ENCODE results near the gene HSH2D. TPM values are rescaled to one million over a fixed set of nuclear protein-coding genes. Genes with fewer than 3 reads are reported as not detected.
"Not testable (repeated sequence)": the region's sequence is repeated elsewhere in the genome, so short reads cannot be mapped to it uniquely, and the experiment has no call there.

HSH2D gene
- total RNA-seq, 6 experiments from 2014 or later: not detected

- no peak overlapping the region for H3K27ac Mint-ChIP-seq
- H3K27me3 Mint-ChIP-seq (ENCODE audit: insufficient read depth): peaks cover 4% of the 10 kb centered on the region; the same call in 1 of the 2 replicates
- H3K4me1 Mint-ChIP-seq (ENCODE audit: low read depth): peaks cover 8% of the 10 kb centered on the region; the same call in 1 of the 2 replicates
- no peaks in the 10 kb centered on the region for H3K9me3 Mint-ChIP-seq
- no peaks in the 10 kb centered on the region for H3K36me3 Mint-ChIP-seq (ENCODE audit: low read depth)
- DNase-seq: no peak
- no peak overlapping the region for H3K4me3 Mint-ChIP-seq
- no peak for TF ChIP-seq CTCF (IDR thresholded peaks at IDR 0.05)
Measured at GRCh38 chr19:16168465-16169081, 25.1 kb downstream of the HSH2D start.

GRCh38 chr19:16170134-16170533 lies 26.6 kb downstream of the HSH2D start:
- Mint-ChIP-seq H3K27ac (no peak overlapping the region), H3K4me3 (no peak overlapping the region), H3K4me1 (ENCODE audit: low read depth) (peaks cover 8% of the 10 kb centered on the region; the same call in 1 of the 2 replicates), H3K27me3 (ENCODE audit: insufficient read depth) (peaks cover 10% of the 10 kb centered on the region), H3K9me3 (no peaks in the 10 kb centered on the region), H3K36me3 (ENCODE audit: low read depth) (no peaks in the 10 kb centered on the region)
- TF ChIP-seq CTCF (IDR thresholded peaks at IDR 0.05): no peak
- no peak for DNase-seq

GRCh38 chr19:16175954-16176353 lies 32.5 kb downstream of the HSH2D start:
- H3K27me3 Mint-ChIP-seq (ENCODE audit: insufficient read depth): peaks cover 10% of the 10 kb centered on the region
- peaks cover 20% of the 10 kb centered on the region for H3K4me1 Mint-ChIP-seq (ENCODE audit: low read depth)
- TF ChIP-seq CTCF (IDR thresholded peaks at IDR 0.05): no peak
- H3K9me3 Mint-ChIP-seq: no peaks in the 10 kb centered on the region
- H3K4me3 Mint-ChIP-seq: no peak overlapping the region
- DNase-seq: no peak
- no peak overlapping the region for H3K27ac Mint-ChIP-seq
- H3K36me3 Mint-ChIP-seq (ENCODE audit: low read depth): no peaks in the 10 kb centered on the region

- not testable (repeated sequence) for H3K27me3 Mint-ChIP-seq (ENCODE audit: insufficient read depth); DNase-seq; H3K36me3 Mint-ChIP-seq (ENCODE audit: low read depth); H3K9me3 Mint-ChIP-seq; H3K4me3 Mint-ChIP-seq; H3K27ac Mint-ChIP-seq
- H3K4me1 Mint-ChIP-seq (ENCODE audit: low read depth): peaks cover 22% of the 10 kb centered on the region
Measured at GRCh38 chr19:16178866-16179265, 35.4 kb downstream of the HSH2D start.

- H3K27ac Mint-ChIP-seq: peak overlapping the region; percentile 71
- no peaks in the 10 kb centered on the region; the same call in 1 of the 2 replicates for H3K27me3 Mint-ChIP-seq (ENCODE audit: insufficient read depth)
- TF ChIP-seq CTCF (IDR thresholded peaks at IDR 0.05): no peak
- H3K9me3 Mint-ChIP-seq: no peaks in the 10 kb centered on the region
- peaks cover 22% of the 10 kb centered on the region for H3K4me1 Mint-ChIP-seq (ENCODE audit: low read depth)
- H3K4me3 Mint-ChIP-seq: peak overlapping the region; percentile 32; the same call in 1 of the 2 replicates
- H3K36me3 Mint-ChIP-seq (ENCODE audit: low read depth): peaks cover 4% of the 10 kb centered on the region
- DNase-seq: peak; percentile 70
Measured at GRCh38 chr19:16180611-16181010, 37.1 kb downstream of the HSH2D start.

GRCh38 chr19:16184665-16185122 lies 41.2 kb downstream of the HSH2D start:
- Mint-ChIP-seq H3K4me3 (peak overlapping the region; percentile 100), H3K27ac (peak overlapping the region; percentile 96; the same call in 1 of the 2 replicates), H3K4me1 (ENCODE audit: low read depth) (peaks cover 35% of the 10 kb centered on the region), H3K9me3 (no peaks in the 10 kb centered on the region), H3K36me3 (ENCODE audit: low read depth) (peaks cover 15% of the 10 kb centered on the region), H3K27me3 (ENCODE audit: insufficient read depth) (no peaks in the 10 kb centered on the region)
- no peak for DNase-seq
- no peak for TF ChIP-seq CTCF (IDR thresholded peaks at IDR 0.05)
